ENCODE measurements around the gene ATP23.

ATP23 gene

GRCh38 chr12:57909056-57909455 is 32.3 kb upstream of the ATP23 start:
- DNase-seq: no peak

- no peak for DNase-seq
Measured at GRCh38 chr12:57909611-57910010, 31.8 kb upstream of the ATP23 start.

GRCh38 chr12:57918147-57918546 is 23.2 kb upstream of the ATP23 start:
- no peak for DNase-seq

- no peak for DNase-seq
Measured at GRCh38 chr12:57927086-57927485, 14.3 kb upstream of the ATP23 start.

GRCh38 chr12:57929092-57929830 is 12.1 kb upstream of the ATP23 start:
- DNase-seq: no peak

GRCh38 chr12:57934819-57935218 is 6.5 kb upstream of the ATP23 start:
- DNase-seq: no peak

- no peak for DNase-seq
Measured at GRCh38 chr12:57935331-57935730, 6.0 kb upstream of the ATP23 start.

GRCh38 chr12:57935839-57936512 is 5.4 kb upstream of the ATP23 start:
- peak; percentile 96 for DNase-seq

- no peak for DNase-seq
Measured at GRCh38 chr12:57936513-57936883, 4.9 kb upstream of the ATP23 start.

GRCh38 chr12:57939291-57939690 is 2.1 kb upstream of the ATP23 start:
- peak; percentile 18 for DNase-seq

GRCh38 chr12:57940052-57940914 is 1.1 kb upstream of the ATP23 start:
- DNase-seq: no peak

GRCh38 chr12:57940915-57941164 is 527 bp upstream of the ATP23 start:
- DNase-seq: no peak

- DNase-seq: no peak
Measured at GRCh38 chr12:57943438-57944080, 2.2 kb downstream of the ATP23 start.

GRCh38 chr12:57944313-57945023 is 3.1 kb downstream of the ATP23 start:
- no peak for DNase-seq

GRCh38 chr12:57952766-57953165 is 11.4 kb downstream of the ATP23 start:
- no peak for DNase-seq

- DNase-seq: no peak
Measured at GRCh38 chr12:57954768-57955167, 13.4 kb downstream of the ATP23 start.

- DNase-seq: no peak
Measured at GRCh38 chr12:57958061-57958657, 16.8 kb downstream of the ATP23 start.

- no peak for DNase-seq
Measured at GRCh38 chr12:57964421-57964820, 23.1 kb downstream of the ATP23 start.

GRCh38 chr12:57965766-57966165 is 24.4 kb downstream of the ATP23 start:
- no peak for DNase-seq

GRCh38 chr12:57966536-57966935 is 25.2 kb downstream of the ATP23 start:
- DNase-seq: no peak

- no peak for DNase-seq
Measured at GRCh38 chr12:57983146-57983857, 41.9 kb downstream of the ATP23 start.
